Urinary bladder (tissue), 4 donors: ENCODE measurements around the gene STK39. TPM values are rescaled to one million over a fixed set of nuclear protein-coding genes. Genes with fewer than 3 reads are reported as not detected.
"Not testable (repeated sequence)": the region's sequence is repeated elsewhere in the genome, so short reads cannot be mapped to it uniquely, and the experiment has no call there.

Experiments used
- DNase-seq: peaks from one replicate; pipeline ENCODE4 v3.0.0-alpha.2; 2015; ENCODE audit errors: extremely low spot score
- H3K27ac ChIP-seq: one replicate; pipeline ENCODE4 v1.5.1; 2013; ENCODE audit warnings: low read depth, mild to moderate bottlenecking, moderate library complexity
- H3K36me3 ChIP-seq: one replicate; pipeline ENCODE4 v1.6.1; 2013; ENCODE audit warnings: mild to moderate bottlenecking, moderate library complexity; ENCODE audit not compliant: insufficient read depth
- H3K4me1 ChIP-seq: one replicate; pipeline ENCODE4 v1.6.1; 2013; ENCODE audit warnings: mild to moderate bottlenecking, moderate library complexity; ENCODE audit not compliant: insufficient read depth
- H3K4me3 ChIP-seq: one replicate; pipeline ENCODE4 v1.5.1; 2013; ENCODE audit warnings: low read depth, low read length
- WGBS: extraction: QIAGEN DNeasy Blood & Tissue Kit; methylation state at CpG from one replicate; pipeline ENCODE4 v1.1.7; 2013; 5-methylcytosine and 5-hydroxymethylcytosine counted together
- polyA plus RNA-seq: library from polyadenylated mRNA; stranded (reverse); fragments of 200-250 nt; gene quantifications from one replicate; pipeline ENCODE4 v1.2.3, GENCODE V29; 2013
- total RNA-seq: library from RNA; depleted of rRNA; stranded (reverse); fragments of >200 nt; gene quantifications from one replicate; pipeline ENCODE4 v1.2.3, GENCODE V29; 2014
- donor health status: healthy with polysubstance abuse.
- donor health status: healthy.

The STK39 gene
- total RNA-seq (37.7 TPM), polyA plus RNA-seq (17.5 TPM)

- Histone ChIP-seq H3K36me3 (no peaks in the 10 kb centered on the region), H3K4me1 (peaks cover 4% of the 10 kb centered on the region), H3K27ac (peak within 1 kb of the TSS; percentile 72), H3K4me3 (peak within 1 kb of the TSS; percentile 97)
- WGBS: under 1% methylated on average over 89 of the region's 91 CpGs
- peak; percentile 55 for DNase-seq
These were observed at the start of gene STK39 for GRCh38 chr2:168247341-168248261. Gene STK39 (minus strand): TSS chr2:168247595. CDS start chr2:168247435, 160 bp downstream.

GRCh38 chr2:168295051-168295450 lies 47.7 kb upstream of the STK39 start:
- no peak overlapping the region for H3K27ac ChIP-seq

GRCh38 chr2:168294409-168294808 lies 47.0 kb upstream of the STK39 start:
- WGBS: 91% methylated on average over 2 of the region's 2 CpGs
- no peak for DNase-seq
- Histone ChIP-seq H3K36me3 (no peaks in the 10 kb centered on the region), H3K4me1 (no peaks in the 10 kb centered on the region), H3K27ac (no peak overlapping the region), H3K4me3 (no peak overlapping the region)

More at GRCh38 chr2:168295051-168295450, 47.7 kb upstream of the STK39 start:
- H3K36me3 ChIP-seq: no peaks in the 10 kb centered on the region
- H3K4me3 ChIP-seq: no peak overlapping the region
- DNase-seq: no peak
- no peaks in the 10 kb centered on the region for H3K4me1 ChIP-seq

- Histone ChIP-seq H3K36me3 (no peaks in the 10 kb centered on the region), H3K4me1 (no peaks in the 10 kb centered on the region), H3K4me3 (no peak overlapping the region), H3K27ac (no peak overlapping the region)
- DNase-seq: no peak
- WGBS: 93% methylated on average over 4 of the region's 4 CpGs
These were observed 46.4 kb upstream of the STK39 start for GRCh38 chr2:168293766-168294165.

GRCh38 chr2:168290391-168290790 lies 43.0 kb upstream of the STK39 start:
- 75% methylated on average over 7 of the region's 7 CpGs for WGBS
- no peak for DNase-seq
- Histone ChIP-seq H3K36me3 (no peaks in the 10 kb centered on the region), H3K4me3 (no peak overlapping the region), H3K27ac (no peak overlapping the region), H3K4me1 (no peaks in the 10 kb centered on the region)

GRCh38 chr2:168289880-168290279 lies 42.5 kb upstream of the STK39 start:
- Histone ChIP-seq H3K4me3 (no peak overlapping the region), H3K4me1 (no peaks in the 10 kb centered on the region), H3K27ac (no peak overlapping the region), H3K36me3 (no peaks in the 10 kb centered on the region)
- WGBS: 71% methylated on average over 6 of the region's 6 CpGs
- DNase-seq: no peak

GRCh38 chr2:168286535-168286934 lies 39.1 kb upstream of the STK39 start:
- 97% methylated on average over 2 of the region's 2 CpGs for WGBS
- no peak for DNase-seq
- Histone ChIP-seq H3K27ac (no peak overlapping the region), H3K4me1 (no peaks in the 10 kb centered on the region), H3K36me3 (no peaks in the 10 kb centered on the region), H3K4me3 (no peak overlapping the region)

- Histone ChIP-seq H3K4me3 (no peak overlapping the region), H3K27ac (no peak overlapping the region), H3K4me1 (no peaks in the 10 kb centered on the region), H3K36me3 (no peaks in the 10 kb centered on the region)
- DNase-seq: no peak
- WGBS: 77% methylated on average over 5 of the region's 5 CpGs
These were observed 31.1 kb upstream of the STK39 start for GRCh38 chr2:168278424-168278888.

GRCh38 chr2:168277276-168277675 lies 29.9 kb upstream of the STK39 start:
- Histone ChIP-seq H3K27ac (no peak overlapping the region), H3K4me1 (no peaks in the 10 kb centered on the region), H3K36me3 (no peaks in the 10 kb centered on the region), H3K4me3 (no peak overlapping the region)
- DNase-seq: no peak
- 94% methylated on average over 3 of the region's 3 CpGs for WGBS

- H3K27ac ChIP-seq: no peak overlapping the region
- WGBS: 77% methylated on average over 3 of the region's 3 CpGs
- no peaks in the 10 kb centered on the region for H3K36me3 ChIP-seq
- no peaks in the 10 kb centered on the region for H3K4me1 ChIP-seq
- DNase-seq: no peak
- no peak overlapping the region for H3K4me3 ChIP-seq
These were observed 24.8 kb upstream of the STK39 start for GRCh38 chr2:168272225-168272624.

- DNase-seq, H3K4me1 ChIP-seq, H3K4me3 ChIP-seq, H3K36me3 ChIP-seq, H3K27ac ChIP-seq: not testable (repeated sequence)
- 91% methylated on average over 2 of the region's 2 CpGs for WGBS
These were observed 15.5 kb upstream of the STK39 start for GRCh38 chr2:168262926-168263325.

GRCh38 chr2:168256448-168256847 lies 9.1 kb upstream of the STK39 start:
- Histone ChIP-seq H3K27ac (no peak overlapping the region), H3K4me1 (no peaks in the 10 kb centered on the region), H3K4me3 (no peak overlapping the region), H3K36me3 (no peaks in the 10 kb centered on the region)
- WGBS: 60% methylated on average over 2 of the region's 2 CpGs
- DNase-seq: no peak

GRCh38 chr2:168255866-168256265 lies 8.5 kb upstream of the STK39 start:
- Histone ChIP-seq H3K4me1 (no peaks in the 10 kb centered on the region), H3K36me3 (no peaks in the 10 kb centered on the region), H3K27ac (no peak overlapping the region), H3K4me3 (no peak overlapping the region)
- WGBS: 77% methylated on average over 3 of the region's 3 CpGs
- no peak for DNase-seq

- DNase-seq: no peak
- 97% methylated on average over 8 of the region's 8 CpGs for WGBS
- Histone ChIP-seq H3K4me1 (no peaks in the 10 kb centered on the region), H3K36me3 (no peaks in the 10 kb centered on the region), H3K4me3 (no peak overlapping the region), H3K27ac (no peak overlapping the region)
These were observed 7.7 kb upstream of the STK39 start for GRCh38 chr2:168255103-168255502.
